GM19467 (cell line): ENCODE data around the gene SLC17A7.
A peak's percentile ranks its signal among the peaks of the same experiment; 100 is the strongest.
"Not testable (repeated sequence)": the region's sequence is repeated elsewhere in the genome, so short reads cannot be mapped to it uniquely, and the experiment has no call there.

Source experiments
- ATAC-seq: cut with Tn5 transposase; IDR thresholded peaks from one replicate; pipeline ENCODE4 v1.9.1; 2021; ENCODE audit warnings: mild to moderate bottlenecking, moderate library complexity; ENCODE audit not compliant: unreplicated experiment

The SLC17A7 gene

DNA sequence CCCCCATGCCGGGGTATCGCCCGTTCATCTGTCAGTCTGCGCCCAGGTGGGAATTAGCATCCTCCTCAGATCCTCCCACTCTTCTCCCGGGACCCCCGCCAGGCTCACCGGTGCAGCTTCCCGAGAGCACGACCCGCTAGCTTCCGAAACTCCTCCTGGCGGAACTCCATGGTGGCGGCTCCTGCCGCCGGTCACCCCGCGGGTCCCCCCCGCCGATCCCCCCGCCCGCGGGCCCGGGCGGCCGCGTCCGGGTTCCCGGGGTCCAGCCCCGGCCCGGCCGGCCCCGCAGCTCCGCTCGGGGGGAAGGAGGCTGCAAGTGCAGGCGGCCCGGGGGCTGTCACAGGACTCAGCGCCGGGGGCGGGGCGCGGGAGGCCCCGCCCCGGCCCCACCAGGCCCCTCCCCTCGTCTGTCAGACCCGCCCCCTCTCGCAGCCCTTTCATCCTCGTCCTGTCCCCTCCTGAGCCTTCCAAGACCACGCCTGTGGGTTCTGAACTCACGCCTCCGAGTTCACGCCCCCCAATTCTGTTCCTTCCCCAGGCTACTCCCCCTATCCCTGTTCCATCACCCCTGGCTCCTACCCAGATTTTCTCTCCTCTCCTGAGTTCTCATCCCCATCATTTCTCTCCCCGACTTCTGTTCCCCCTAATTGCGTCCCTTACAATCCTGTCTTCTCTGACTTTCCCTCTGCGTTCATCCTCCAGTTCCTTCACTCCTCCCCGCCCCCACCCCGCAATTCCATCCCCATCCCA is at the start of gene SLC17A7:
Gene SLC17A7, minus strand, starts transcription at position 318 of the 750 bp plus-strand sequence. Its CDS starts 148 bp downstream, at position 170.
- no peak for ATAC-seq

- ATAC-seq: no peak
These were observed 49.1 kb upstream of the SLC17A7 start for GRCh38 chr19:49490287-49491029.

DNA sequence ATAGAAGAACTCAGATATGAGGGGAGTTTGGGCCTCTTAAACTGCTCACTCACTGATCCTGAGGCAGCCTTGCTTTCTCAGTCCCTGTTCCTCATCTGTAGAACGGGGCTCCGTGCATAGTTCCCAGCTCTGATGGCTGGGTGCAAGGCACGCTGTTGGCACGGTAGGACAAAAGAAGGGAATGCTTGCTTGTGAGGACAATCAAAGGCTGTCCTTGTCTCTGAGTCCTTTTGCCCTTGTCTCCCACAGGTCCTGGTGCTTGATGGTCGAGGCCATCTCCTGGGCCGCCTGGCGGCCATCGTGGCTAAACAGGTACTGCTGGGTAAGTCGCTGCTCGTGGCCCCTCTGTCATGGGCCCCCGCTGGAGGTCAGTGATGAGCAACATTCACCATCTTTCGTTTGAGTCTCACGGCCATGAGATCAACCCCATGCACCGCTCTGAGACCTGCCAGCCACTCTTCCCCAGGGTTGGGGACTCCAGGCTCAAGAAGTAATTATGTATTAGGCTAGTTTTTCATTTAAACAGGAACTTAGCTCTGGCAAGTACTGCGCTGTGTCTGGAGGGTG is 48.4 kb upstream of the SLC17A7 start:
- no peak for ATAC-seq

DNA sequence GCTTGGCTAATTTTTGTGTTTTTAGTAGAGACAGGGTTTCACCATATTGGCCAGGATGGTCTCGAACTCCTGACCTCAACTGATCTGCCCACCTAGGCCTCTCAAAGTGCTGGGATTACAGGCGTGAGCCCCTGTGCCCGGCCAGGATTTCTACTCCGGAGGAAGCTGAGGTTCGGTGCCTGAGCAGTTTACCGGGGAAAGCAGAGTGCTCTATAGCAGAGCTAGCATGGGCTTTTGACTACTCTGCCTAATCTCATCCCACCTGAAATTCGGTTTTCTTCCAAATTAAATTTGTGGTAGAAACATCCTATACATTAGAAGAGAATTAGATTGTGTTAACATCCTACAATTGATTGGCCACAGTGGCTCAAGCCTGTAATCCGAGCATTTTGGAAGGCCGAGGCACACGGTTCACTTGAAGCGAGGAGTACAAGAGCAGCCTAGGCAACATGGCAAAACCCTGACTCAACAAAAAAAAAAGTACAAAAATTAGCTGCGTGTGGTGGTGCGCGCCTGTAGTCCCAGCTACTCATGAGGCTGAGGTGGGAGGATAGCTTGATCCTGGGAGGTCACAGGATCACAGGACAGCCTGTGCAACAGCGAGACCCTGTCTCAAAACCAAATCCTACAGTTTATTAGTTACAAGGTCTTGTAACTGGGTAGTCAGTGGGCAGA is 47.7 kb upstream of the SLC17A7 start:
- ATAC-seq: no peak

DNA sequence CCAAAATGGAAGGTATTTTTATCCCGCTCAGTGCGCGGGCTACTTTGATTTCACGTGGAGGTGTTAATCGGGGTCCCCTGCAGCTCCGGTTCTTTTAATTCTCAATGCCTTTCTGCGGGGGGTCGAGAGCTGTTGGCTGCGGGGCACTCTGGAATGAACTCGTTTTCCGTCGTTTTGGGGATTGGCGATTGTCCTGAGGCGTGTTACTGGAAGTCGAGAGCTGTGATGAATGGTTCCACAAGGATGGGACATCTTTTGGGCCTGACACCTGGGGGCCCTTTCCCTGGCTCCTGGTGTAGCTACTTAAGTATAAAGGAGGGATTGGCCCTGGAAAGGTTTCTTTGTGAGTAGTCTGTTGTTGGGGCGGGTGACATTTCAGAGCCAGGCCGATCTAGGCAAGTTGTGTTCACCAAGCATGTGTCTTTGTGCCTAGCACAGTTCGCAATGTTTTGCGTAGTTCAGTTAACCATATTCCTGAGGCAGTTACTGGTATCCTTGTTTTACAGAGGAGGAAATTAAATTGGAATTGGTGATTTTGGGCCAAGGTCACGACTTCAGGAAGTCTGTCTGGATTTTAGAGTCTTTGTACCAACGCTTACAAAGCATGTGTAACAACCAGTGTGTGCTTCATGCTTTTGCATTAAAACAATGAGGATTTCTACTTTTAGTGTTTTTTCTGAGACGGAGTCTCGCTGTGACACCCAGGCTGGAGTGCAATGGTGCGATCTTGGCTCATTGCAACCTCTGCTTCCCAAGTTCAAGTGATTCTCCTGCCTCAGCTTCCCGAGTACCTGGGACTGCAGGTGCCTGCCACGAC is 46.9 kb upstream of the SLC17A7 start:
- ATAC-seq: no peak

DNA sequence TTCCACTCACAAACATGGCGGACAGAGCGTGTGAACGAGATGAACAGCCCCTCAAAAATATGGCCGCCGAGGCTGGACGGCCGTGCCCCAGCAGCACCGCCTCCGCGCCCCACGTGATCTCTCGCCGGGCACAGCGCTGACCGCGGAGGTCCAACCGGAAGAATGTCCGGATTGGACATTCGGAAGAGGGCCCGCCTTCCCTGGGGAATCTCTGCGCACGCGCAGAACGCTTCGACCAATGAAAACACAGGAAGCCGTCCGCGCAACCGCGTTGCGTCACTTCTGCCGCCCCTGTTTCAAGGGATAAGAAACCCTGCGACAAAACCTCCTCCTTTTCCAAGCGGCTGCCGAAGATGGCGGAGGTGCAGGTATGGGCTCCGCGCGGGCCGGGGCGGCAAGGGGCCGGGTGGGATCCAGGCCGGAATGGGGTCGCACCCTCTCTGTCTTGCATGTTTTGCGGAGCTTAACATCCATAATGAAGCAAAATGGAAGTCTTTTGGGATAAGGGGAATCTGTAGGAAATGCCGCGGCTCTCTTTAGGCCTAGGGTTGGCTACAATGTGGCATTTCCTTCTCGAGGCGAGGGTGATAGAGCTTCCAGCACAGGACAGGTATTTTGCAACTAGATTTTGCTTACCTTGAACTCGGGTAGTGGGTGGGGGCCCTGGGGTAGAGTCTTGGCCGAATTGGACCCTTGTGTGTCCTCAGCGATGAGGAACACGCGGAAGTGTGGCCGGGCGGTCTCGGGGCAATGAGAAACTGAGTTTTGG is 46.1 kb upstream of the SLC17A7 start, which contains the start of gene RPL13A:
Gene RPL13A, plus strand, starts transcription at position 332 of the 769 bp plus-strand sequence. Its CDS starts 22 bp downstream, at position 354.
- ATAC-seq: peak; percentile 83

- no peak for ATAC-seq
These were observed 45.5 kb upstream of the SLC17A7 start for GRCh38 chr19:49486710-49487276.

- ATAC-seq: no peak
These were observed 44.9 kb upstream of the SLC17A7 start for GRCh38 chr19:49486232-49486631.

DNA sequence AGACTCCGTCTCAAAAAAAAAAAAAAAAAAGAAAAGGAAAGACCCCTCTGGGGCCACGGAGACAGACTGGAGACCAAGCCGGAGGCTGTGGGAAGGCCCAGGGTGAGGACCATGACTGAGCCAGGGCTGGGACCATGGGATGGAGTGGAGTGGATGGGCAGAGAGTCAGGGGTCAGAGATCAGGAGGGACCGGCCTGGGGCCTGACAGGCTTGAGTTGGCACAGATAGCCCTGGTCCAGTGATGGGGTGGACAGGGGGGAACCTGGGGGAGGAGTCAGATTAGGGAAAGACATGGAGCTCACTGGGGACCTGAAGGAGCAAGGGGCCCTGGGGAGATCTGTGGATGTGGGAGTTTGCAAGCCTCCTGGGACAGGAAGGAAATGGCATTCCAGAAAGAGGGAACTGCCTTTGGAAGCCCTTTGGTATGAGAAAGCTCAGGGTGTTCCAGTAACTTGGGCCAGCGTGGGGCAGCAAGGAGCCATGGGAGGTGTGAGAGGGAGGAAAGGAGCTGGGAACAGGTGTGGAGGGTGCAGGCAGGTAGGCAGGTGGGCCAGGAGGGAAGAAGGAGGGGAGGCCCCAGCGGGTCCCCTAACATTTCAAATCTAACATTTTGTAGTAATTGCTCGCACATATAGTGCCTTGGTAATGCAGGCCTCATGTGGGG is 39.8 kb upstream of the SLC17A7 start:
- ATAC-seq: no peak

DNA sequence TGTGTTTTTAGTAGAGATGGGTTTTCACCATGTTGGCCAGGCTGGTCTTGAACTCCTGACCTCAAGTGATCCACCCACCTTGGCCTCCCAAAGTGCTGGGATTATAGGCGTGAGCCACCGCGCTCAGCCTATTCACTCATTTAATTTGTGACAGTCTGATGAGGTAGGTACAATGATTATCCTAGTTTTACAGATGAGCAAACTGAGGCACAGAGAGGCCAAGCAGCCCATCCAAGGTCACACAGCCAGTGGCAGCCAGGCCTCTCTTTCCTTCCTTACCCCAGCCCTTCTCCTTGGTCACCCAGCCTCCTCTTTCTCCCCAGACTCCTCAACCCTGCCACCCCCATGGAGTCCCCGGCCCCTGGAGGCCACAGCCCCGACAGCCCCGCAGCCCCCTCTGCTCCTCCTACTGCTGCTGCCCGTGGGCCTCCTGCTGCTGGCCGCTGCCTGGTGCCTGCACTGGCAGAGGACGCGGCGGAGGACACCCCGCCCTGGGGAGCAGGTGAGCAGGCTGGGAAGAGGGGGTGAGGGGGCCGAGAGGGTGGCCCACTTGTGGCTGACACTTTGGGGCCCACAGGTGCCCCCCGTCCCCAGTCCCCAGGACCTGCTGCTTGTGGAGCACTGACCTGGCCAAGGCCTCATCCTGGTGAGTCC is 38.8 kb upstream of the SLC17A7 start:
- no peak for ATAC-seq

GRCh38 chr19:49475995-49476880 is 34.9 kb upstream of the SLC17A7 start:
- no peak for ATAC-seq

- ATAC-seq: no peak
These were observed 34.0 kb upstream of the SLC17A7 start for GRCh38 chr19:49475191-49475917.

DNA sequence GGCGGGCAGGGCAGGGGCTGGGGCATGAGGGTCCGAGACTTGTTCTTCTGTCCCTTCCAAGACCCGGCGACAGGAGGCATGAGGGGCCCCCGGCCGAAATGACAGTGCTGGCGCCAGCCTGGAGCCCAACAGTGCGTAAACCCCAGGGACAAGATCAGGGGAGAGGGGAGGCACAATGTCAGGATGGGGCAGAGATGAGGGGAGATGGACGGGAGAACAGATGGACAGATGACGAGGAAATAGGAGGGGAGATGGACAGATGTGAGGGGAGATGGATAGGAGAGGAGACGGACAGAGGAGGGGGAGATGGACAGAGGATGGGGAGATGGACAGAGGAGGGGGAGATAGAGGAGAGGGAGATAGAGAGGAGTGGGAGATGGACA is 33.2 kb upstream of the SLC17A7 start:
- ATAC-seq: no peak

DNA sequence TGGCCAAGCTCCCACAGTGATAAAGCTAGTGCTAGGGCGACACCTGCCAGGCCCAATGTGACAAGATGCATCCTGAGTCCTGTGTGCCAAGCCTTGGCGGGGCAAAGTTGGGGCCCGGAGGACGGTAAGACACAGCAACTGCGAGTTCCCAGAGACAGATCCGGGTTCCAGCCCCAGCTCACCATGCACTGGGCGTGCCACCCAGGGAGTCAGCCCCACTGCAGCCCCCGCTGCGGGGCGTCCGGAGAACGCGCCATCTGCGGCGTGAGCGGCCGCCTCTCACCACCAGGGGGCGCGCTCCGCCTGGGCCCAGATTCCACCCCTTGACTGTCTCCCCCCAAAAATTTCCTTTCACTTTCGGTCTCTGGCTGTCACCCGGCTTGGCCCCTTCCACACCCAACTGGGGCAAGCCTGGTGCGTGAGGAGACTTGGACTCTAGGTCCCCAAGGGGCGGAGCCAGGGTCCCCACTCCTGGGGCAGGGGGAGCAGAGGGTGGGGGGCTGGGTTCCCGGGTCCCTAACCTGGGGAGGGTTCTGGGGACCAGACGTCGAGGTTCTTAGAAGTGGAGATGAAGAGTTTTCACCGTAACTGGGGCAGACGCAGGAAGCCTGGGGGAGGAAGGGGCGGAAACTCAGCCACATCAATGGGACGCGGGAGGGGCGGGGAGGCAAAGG is 32.7 kb upstream of the SLC17A7 start, which contains the start of gene FLT3LG:
Gene FLT3LG, plus strand, starts transcription at position 348 of the 674 bp plus-strand sequence. CDS start 425 bp downstream, outside the sequence.
- ATAC-seq: peak; percentile 43

- not testable (repeated sequence) for ATAC-seq
These were observed 32.2 kb upstream of the SLC17A7 start for GRCh38 chr19:49473501-49473867.

DNA sequence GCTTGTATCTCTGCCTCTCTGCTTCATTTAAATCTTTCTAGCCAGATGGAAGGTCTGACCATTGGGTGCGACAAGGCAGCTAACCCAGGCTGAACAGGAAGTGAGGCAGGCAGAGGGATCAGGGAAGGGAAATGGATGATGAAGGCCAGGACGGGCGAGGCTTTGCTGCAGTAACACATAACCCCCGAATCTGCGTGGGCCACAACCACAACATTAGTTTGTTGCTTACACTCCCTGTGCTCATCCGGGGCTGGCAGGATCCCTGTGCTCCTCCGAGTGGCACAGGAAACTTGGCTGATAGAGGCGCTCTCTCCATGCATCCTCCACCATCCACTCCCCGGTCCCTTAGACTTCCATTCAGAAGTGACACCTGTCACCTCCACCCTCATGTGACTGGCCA is 31.6 kb upstream of the SLC17A7 start:
- ATAC-seq: no peak
